GM23338 (cell line): ENCODE results near the gene FGF23. TPM values are rescaled to one million over a fixed set of nuclear protein-coding genes. Genes with fewer than 3 reads are reported as not detected.

Experiments used
- ATAC-seq: fragments of 200-7000 bp; cut with Tn5 transposase; 3 replicates; pipeline ENCODE4 v1.9.1; 2020
- DNase-seq: peaks from one replicate; pipeline ENCODE4 v3.0.0-alpha.2; 2015; ENCODE audit warnings: low spot score
- H2AFZ ChIP-seq: fragments of 200-600 bp; sonication (generic); 2 replicates; pipeline ENCODE4 v1.8.0; 2016; ENCODE audit warnings: antibody characterized with exemption, mild to moderate bottlenecking, moderate library complexity
- H3F3A ChIP-seq: fragments of 200-600 bp; sonication (generic); replicated peaks from 2 replicates; pipeline ENCODE4 v1.8.0; 2017; ENCODE audit warnings: antibody characterized with exemption, mixed run types, low read depth
- H3K27ac ChIP-seq: fragments of 200-600 bp; sonication (generic); 2 replicates; pipeline ENCODE4 v1.6.1; 2016; ENCODE audit warnings: low read depth
- H3K27me3 ChIP-seq: fragments of 200-600 bp; sonication (generic); 2 replicates; pipeline ENCODE4 v1.8.0; 2016; ENCODE audit warnings: mild to moderate bottlenecking, mixed run types, moderate library complexity; ENCODE audit not compliant: insufficient read depth
- H3K36me3 ChIP-seq: fragments of 200-600 bp; sonication (generic); 2 replicates; pipeline ENCODE4 v1.8.0; 2016; ENCODE audit warnings: mild to moderate bottlenecking; ENCODE audit not compliant: insufficient read depth
- H3K4me1 ChIP-seq: fragments of 200-600 bp; sonication (generic); 2 replicates; pipeline ENCODE4 v1.8.0; 2016; ENCODE audit warnings: mild to moderate bottlenecking, moderate library complexity; ENCODE audit not compliant: insufficient read depth
- H3K4me2 ChIP-seq: fragments of 200-600 bp; sonication (generic); 2 replicates; pipeline ENCODE4 v1.7.1; 2017; ENCODE audit warnings: mixed run types
- H3K4me3 ChIP-seq: fragments of 200-600 bp; sonication (generic); 2 replicates; pipeline ENCODE4 v1.6.1; 2016; ENCODE audit warnings: mixed run types
- H3K79me2 ChIP-seq: fragments of 200-600 bp; sonication (generic); replicated peaks from 2 replicates; pipeline ENCODE4 v1.8.0; 2017; ENCODE audit warnings: mild to moderate bottlenecking; ENCODE audit not compliant: insufficient read depth
- H3K9me2 ChIP-seq: fragments of 200-600 bp; sonication (generic); 2 replicates; pipeline ENCODE4 v1.8.0; 2017; ENCODE audit not compliant: insufficient read depth
- H4K20me1 ChIP-seq: fragments of 200-600 bp; sonication (generic); replicated peaks from 2 replicates; pipeline ENCODE4 v1.8.0; 2017; ENCODE audit warnings: mild to moderate bottlenecking; ENCODE audit not compliant: insufficient read depth
- H3K27ac Mint-ChIP-seq: 2 replicates; pipeline ENCODE4 v1.8.0; 2020; ENCODE audit warnings: inconsistent platforms, mild to moderate bottlenecking, moderate library complexity, mixed read lengths
- H3K27me3 Mint-ChIP-seq: 3 replicates; pipeline ENCODE4 v1.8.0; 2022; ENCODE audit warnings: low read depth, mild to moderate bottlenecking, moderate library complexity, mixed read lengths, inconsistent platforms; ENCODE audit not compliant: insufficient read depth, poor library complexity
- H3K36me3 Mint-ChIP-seq: 3 replicates; pipeline ENCODE4 v1.8.0; 2021; ENCODE audit warnings: low read depth, mild to moderate bottlenecking, inconsistent platforms, moderate library complexity, mixed read lengths
- H3K4me1 Mint-ChIP-seq: 3 replicates; pipeline ENCODE4 v1.8.0; 2020; ENCODE audit warnings: mild to moderate bottlenecking, inconsistent platforms, mixed read lengths
- H3K4me3 Mint-ChIP-seq: 3 replicates; pipeline ENCODE4 v1.8.0; 2021; ENCODE audit warnings: moderate library complexity, mild to moderate bottlenecking, inconsistent platforms, mixed read lengths
- H3K9me3 Mint-ChIP-seq: 3 replicates; pipeline ENCODE4 v1.8.0; 2020; ENCODE audit warnings: moderate library complexity, mild to moderate bottlenecking, inconsistent platforms, mixed read lengths
- polyA plus RNA-seq: library from polyadenylated mRNA; unstranded; fragments of >200 nt; fragmentation: Nextera tagmentation; extraction: Ambion mirVana; gene quantifications from 2 replicates; pipeline ENCODE4 v1.2.1, GENCODE V29; 2016
- total RNA-seq: library from RNA; depleted of rRNA; stranded (reverse); fragments of >200 nt; shearing (Covaris generic); gene quantifications from 2 replicates; pipeline ENCODE4 v1.2.3, GENCODE V29; 2014
- TF ChIP-seq, protein P1 (sequence below): fragments of 250-450 bp; sonication (Bioruptor Pico); IDR thresholded peaks from 2 replicates; pipeline ENCODE4 v1.5.0; 2020; ENCODE audit warnings: mild to moderate bottlenecking, moderate library complexity
- TF ChIP-seq, protein P2 (sequence below), 2 experiments: fragments of 200-600 bp in 1 of 2; sonication (generic) in 1 of 2; conservative IDR thresholded peaks; 2 replicates each; pipeline versions ENCODE4 v1.5.1 to v1.6.1; 2016 to 2017; ENCODE audit warnings: antibody characterized with exemption in 2 of 2, low read depth in 2 of 2, mild to moderate bottlenecking in 2 of 2, moderate library complexity in 1 of 2
- TF ChIP-seq, protein P3 (sequence below): IDR thresholded peaks from 2 replicates; pipeline ENCODE4 v1.6.1; 2016; ENCODE audit warnings: antibody characterized with exemption

The FGF23 gene
- total and polyA plus RNA-seq, 2 experiments from 2014 or later: 0.44 to 0.56 TPM

DNA sequence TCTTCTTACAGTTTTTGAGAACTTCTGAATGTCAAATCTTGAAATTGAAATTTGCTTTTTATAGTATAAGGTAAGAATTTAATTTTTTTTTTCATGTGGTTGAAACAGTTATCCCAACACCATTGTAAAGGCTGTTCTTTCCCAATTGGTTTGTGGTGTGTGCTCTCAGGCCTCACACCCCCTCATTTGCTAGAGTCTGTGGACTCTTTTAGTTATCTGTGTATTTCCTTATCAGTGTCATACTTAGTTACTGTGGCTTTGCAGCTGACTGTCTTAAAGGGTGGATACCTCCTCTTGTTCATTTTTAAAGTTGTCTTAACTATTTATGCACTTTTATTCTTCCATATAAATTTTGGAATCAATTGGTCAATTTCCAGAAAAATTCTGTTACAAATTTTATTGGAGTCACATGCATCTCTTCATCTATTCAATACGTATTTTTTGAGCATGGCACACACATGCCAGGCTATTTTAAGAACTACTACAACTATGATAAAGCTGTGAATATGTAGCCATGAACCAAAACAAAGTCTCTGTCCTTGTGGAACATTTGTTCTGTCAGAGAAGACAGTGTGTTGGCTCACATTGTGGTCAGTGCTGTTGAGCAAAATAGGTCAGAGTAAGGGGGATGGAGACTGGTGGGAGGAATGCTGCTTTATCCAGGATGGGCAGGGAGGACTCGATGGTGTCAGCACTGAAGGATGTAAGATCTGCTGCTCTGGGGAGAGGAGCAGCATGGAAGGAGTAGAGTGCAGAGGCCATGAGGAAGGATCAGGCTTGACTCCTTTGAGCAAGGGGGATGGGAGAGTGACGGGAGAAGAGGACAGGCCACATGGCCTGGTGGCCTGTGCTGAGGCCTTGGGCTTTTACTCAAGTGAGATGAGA is 24.1 kb downstream of the FGF23 start (continued):
- TF ChIP-seq, protein P1, sequence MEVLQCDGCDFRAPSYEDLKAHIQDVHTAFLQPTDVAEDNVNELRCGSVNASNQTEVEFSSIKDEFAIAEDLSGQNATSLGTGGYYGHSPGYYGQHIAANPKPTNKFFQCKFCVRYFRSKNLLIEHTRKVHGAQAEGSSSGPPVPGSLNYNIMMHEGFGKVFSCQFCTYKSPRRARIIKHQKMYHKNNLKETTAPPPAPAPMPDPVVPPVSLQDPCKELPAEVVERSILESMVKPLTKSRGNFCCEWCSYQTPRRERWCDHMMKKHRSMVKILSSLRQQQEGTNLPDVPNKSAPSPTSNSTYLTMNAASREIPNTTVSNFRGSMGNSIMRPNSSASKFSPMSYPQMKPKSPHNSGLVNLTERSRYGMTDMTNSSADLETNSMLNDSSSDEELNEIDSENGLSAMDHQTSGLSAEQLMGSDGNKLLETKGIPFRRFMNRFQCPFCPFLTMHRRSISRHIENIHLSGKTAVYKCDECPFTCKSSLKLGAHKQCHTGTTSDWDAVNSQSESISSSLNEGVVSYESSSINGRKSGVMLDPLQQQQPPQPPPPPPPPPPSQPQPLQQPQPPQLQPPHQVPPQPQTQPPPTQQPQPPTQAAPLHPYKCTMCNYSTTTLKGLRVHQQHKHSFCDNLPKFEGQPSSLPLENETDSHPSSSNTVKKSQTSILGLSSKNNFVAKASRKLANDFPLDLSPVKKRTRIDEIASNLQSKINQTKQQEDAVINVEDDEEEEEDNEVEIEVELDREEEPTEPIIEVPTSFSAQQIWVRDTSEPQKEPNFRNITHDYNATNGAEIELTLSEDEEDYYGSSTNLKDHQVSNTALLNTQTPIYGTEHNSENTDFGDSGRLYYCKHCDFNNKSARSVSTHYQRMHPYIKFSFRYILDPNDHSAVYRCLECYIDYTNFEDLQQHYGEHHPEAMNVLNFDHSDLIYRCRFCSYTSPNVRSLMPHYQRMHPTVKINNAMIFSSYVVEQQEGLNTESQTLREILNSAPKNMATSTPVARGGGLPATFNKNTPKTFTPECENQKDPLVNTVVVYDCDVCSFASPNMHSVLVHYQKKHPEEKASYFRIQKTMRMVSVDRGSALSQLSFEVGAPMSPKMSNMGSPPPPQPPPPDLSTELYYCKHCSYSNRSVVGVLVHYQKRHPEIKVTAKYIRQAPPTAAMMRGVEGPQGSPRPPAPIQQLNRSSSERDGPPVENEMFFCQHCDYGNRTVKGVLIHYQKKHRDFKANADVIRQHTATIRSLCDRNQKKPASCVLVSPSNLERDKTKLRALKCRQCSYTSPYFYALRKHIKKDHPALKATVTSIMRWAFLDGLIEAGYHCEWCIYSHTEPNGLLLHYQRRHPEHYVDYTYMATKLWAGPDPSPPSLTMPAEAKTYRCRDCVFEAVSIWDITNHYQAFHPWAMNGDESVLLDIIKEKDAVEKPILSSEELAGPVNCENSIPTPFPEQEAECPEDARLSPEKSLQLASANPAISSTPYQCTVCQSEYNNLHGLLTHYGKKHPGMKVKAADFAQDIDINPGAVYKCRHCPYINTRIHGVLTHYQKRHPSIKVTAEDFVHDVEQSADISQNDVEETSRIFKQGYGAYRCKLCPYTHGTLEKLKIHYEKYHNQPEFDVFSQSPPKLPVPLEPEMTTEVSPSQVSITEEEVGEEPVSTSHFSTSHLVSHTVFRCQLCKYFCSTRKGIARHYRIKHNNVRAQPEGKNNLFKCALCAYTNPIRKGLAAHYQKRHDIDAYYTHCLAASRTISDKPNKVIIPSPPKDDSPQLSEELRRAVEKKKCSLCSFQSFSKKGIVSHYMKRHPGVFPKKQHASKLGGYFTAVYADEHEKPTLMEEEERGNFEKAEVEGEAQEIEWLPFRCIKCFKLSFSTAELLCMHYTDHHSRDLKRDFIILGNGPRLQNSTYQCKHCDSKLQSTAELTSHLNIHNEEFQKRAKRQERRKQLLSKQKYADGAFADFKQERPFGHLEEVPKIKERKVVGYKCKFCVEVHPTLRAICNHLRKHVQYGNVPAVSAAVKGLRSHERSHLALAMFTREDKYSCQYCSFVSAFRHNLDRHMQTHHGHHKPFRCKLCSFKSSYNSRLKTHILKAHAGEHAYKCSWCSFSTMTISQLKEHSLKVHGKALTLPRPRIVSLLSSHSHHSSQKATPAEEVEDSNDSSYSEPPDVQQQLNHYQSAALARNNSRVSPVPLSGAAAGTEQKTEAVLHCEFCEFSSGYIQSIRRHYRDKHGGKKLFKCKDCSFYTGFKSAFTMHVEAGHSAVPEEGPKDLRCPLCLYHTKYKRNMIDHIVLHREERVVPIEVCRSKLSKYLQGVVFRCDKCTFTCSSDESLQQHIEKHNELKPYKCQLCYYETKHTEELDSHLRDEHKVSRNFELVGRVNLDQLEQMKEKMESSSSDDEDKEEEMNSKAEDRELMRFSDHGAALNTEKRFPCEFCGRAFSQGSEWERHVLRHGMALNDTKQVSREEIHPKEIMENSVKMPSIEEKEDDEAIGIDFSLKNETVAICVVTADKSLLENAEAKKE (CRISPR knock-in tag): no peak

DNA sequence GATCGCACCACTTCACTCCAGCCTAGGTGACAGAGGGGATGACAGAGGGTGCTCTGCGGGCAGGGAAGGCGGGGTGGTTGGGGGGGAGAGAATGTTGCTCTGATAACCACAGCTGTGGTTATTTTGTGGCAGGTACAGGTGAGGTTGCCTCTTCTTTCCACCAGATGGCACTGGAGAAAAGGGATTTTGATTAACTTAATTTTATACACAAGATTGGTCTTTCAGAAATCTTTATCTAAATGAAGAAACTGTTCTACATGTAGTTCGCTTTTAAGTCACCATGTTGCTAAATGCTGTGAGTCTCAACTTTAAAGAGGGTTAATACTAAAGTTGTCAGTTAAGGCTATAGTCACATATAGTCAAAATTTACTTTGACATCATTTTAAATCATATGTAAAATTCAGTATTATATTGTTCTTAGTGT is 25.7 kb downstream of the FGF23 start:
- Histone ChIP-seq H3K9me2 (no peaks in the 10 kb centered on the region), H3F3A (no peaks in the 10 kb centered on the region), H2AFZ (no peak overlapping the region), H3K27me3 (no peaks in the 10 kb centered on the region), H3K27ac (no peak overlapping the region), H3K4me3 (no peak overlapping the region), H4K20me1 (no peaks in the 10 kb centered on the region; the same call in 1 of the 2 replicates), H3K79me2 (no peaks in the 10 kb centered on the region), H3K4me1 (no peaks in the 10 kb centered on the region), H3K36me3 (peaks cover 35% of the 10 kb centered on the region), H3K4me2 (no peak overlapping the region)
- Mint-ChIP-seq H3K36me3 (peaks cover 31% of the 10 kb centered on the region), H3K9me3 (peaks cover 7% of the 10 kb centered on the region; the same call in 2 of the 3 replicates), H3K27ac (no peak overlapping the region), H3K4me1 (peaks cover 4% of the 10 kb centered on the region), H3K27me3 (peaks cover 6% of the 10 kb centered on the region), H3K4me3 (no peak overlapping the region)
- peak; percentile 68 for DNase-seq
- peak; percentile 79 for ATAC-seq
- TF ChIP-seq, protein P2, sequence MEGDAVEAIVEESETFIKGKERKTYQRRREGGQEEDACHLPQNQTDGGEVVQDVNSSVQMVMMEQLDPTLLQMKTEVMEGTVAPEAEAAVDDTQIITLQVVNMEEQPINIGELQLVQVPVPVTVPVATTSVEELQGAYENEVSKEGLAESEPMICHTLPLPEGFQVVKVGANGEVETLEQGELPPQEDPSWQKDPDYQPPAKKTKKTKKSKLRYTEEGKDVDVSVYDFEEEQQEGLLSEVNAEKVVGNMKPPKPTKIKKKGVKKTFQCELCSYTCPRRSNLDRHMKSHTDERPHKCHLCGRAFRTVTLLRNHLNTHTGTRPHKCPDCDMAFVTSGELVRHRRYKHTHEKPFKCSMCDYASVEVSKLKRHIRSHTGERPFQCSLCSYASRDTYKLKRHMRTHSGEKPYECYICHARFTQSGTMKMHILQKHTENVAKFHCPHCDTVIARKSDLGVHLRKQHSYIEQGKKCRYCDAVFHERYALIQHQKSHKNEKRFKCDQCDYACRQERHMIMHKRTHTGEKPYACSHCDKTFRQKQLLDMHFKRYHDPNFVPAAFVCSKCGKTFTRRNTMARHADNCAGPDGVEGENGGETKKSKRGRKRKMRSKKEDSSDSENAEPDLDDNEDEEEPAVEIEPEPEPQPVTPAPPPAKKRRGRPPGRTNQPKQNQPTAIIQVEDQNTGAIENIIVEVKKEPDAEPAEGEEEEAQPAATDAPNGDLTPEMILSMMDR (conservative IDR thresholded peaks at IDR 0.05; ENCODE audit: low read depth in 2 of 2): peak; percentile 61 to 66
- TF ChIP-seq, protein P3, sequence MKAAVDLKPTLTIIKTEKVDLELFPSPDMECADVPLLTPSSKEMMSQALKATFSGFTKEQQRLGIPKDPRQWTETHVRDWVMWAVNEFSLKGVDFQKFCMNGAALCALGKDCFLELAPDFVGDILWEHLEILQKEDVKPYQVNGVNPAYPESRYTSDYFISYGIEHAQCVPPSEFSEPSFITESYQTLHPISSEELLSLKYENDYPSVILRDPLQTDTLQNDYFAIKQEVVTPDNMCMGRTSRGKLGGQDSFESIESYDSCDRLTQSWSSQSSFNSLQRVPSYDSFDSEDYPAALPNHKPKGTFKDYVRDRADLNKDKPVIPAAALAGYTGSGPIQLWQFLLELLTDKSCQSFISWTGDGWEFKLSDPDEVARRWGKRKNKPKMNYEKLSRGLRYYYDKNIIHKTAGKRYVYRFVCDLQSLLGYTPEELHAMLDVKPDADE: no peak
